Effector memory CD4-positive, alpha-beta T cell (primary cell): ENCODE measurements around the gene MCEMP1.

ENCODE experiments used
- DNase-seq, 3 donors: peaks; one replicate each; pipeline ENCODE4 v3.0.0-alpha.2; 2020
- H3K27ac ChIP-seq: 2 replicates; pipeline ENCODE4 v1.7.0; 2013; ENCODE audit warnings: mild to moderate bottlenecking, low read length, moderate library complexity; ENCODE audit not compliant: insufficient read depth, poor library complexity, severe bottlenecking
- H3K27me3 ChIP-seq: replicated peaks from 2 replicates; pipeline ENCODE4 v1.7.0; 2013; ENCODE audit warnings: mild to moderate bottlenecking, low read length; ENCODE audit not compliant: insufficient read depth, control insufficient read depth, poor library complexity, severe bottlenecking
- H3K36me3 ChIP-seq: 2 replicates; pipeline ENCODE4 v1.7.0; 2013; ENCODE audit warnings: mild to moderate bottlenecking, low read length, moderate library complexity; ENCODE audit not compliant: control insufficient read depth, insufficient read depth
- H3K4me1 ChIP-seq: 2 replicates; pipeline ENCODE4 v1.7.0; 2013; ENCODE audit warnings: low read length, mild to moderate bottlenecking; ENCODE audit not compliant: control insufficient read depth, insufficient read depth, poor library complexity, severe bottlenecking
- H3K4me3 ChIP-seq: 2 replicates; pipeline ENCODE4 v1.7.0; 2013; ENCODE audit warnings: low read length, low read depth, mild to moderate bottlenecking; ENCODE audit not compliant: insufficient read depth, poor library complexity, severe bottlenecking
- H3K9me3 ChIP-seq: 2 replicates; pipeline ENCODE4 v1.7.0; 2013; ENCODE audit warnings: mild to moderate bottlenecking, low read length, moderate library complexity; ENCODE audit not compliant: control insufficient read depth
- total RNA-seq, 3 donors: gene quantifications; one replicate each; lab custom pipeline; 2026; lab: John Stamatoyannopoulos, UW

Gene MCEMP1, protein sequence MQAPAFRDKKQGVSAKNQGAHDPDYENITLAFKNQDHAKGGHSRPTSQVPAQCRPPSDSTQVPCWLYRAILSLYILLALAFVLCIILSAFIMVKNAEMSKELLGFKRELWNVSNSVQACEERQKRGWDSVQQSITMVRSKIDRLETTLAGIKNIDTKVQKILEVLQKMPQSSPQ
- total RNA-seq: 0 reads per million in 3 donors

DNA sequence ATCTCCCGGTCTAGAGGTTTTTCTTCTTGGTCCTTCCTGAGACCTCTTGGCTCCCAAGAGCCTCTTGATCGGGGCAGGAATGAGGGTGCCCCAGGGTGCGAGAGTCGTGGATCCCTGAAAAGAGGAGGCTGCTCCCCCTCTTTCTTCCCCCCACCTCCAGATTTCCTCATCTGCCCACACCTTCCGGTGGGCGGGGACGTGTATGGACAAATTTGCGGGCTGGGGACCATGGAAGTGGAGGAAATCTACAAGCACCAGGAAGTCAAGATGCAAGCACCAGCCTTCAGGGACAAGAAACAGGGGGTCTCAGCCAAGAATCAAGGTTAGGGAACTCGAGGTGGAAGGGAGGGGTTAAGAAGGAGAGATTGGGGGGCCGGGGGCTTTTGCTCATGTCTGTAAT lies at the start of gene MCEMP1:
TSS of gene MCEMP1 (plus strand) at position 237 of the 400 bp plus-strand sequence. CDS start at position 268, 31 bp downstream.
- DNase-seq: no peak
- Histone ChIP-seq H3K4me1 (peaks cover 34% of the 10 kb centered on the region), H3K9me3 (no peaks in the 10 kb centered on the region), H3K4me3 (no peak within 1 kb of the TSS), H3K27me3 (no peaks in the 10 kb centered on the region), H3K27ac (no peak within 1 kb of the TSS), H3K36me3 (no peaks in the 10 kb centered on the region)

DNA sequence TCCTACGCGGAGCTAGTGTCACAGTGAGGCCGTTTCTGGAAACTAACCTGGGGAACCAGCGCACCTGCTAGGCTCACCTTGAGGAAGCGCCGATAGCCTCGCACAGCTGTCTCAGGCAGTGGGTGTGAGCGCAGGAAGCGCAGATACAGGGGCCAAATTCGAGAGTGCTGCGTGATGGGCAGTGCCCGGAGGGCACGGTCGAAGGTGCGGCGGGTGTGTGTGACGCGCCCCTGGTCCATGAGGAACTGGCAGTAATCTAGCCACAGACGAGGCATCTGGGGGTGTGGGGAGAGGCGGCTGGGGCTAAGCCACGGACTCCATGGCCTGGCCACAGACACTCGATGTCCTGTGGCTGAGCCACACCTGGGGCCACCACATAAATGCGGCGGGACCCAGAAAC lies 49.7 kb upstream of the MCEMP1 start:
- DNase-seq: no peak
- Histone ChIP-seq H3K27ac (no peak overlapping the region), H3K36me3 (peaks cover 43% of the 10 kb centered on the region), H3K4me3 (no peak overlapping the region), H3K27me3 (no peaks in the 10 kb centered on the region), H3K9me3 (no peaks in the 10 kb centered on the region), H3K4me1 (peaks cover 25% of the 10 kb centered on the region)

DNA sequence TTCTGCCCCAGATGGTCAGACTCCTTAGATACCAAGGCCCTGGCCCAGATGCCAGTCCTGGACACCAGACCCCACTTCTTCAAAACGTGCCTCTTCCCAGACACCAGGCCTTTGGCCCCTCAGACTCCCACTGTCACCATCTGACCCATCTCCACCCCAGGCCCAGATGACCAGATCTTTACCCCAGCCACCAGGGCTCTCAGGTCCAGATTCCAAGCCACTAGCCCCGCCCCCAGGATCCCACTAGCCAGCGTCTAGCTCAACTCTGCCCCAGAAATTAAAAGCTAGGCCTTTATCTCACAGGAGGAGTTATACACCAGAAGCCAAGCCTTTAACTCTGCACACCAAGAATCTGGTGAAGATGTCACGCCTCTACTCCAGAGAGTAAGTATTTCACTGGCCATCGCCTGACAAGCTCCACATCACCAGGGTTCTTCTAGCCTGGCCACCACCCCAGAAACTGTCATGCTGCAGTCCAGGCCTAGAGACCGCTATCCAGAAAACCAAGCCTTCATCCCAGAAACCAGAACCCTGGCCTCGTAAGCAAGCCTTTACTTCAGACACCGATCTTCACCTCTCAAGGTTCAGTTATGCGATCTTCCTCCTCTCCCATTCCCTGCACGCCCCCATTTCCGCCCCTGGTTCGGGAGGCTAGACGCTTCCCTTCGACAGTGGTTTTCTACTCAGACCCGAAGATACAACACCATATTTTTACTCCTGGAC lies 48.1 kb upstream of the MCEMP1 start:
- Histone ChIP-seq H3K27ac (peak overlapping the region; percentile 93), H3K9me3 (no peaks in the 10 kb centered on the region), H3K4me3 (peak overlapping the region; percentile 98), H3K36me3 (peaks cover 32% of the 10 kb centered on the region), H3K27me3 (no peaks in the 10 kb centered on the region), H3K4me1 (peaks cover 25% of the 10 kb centered on the region)
- DNase-seq: no peak

DNA sequence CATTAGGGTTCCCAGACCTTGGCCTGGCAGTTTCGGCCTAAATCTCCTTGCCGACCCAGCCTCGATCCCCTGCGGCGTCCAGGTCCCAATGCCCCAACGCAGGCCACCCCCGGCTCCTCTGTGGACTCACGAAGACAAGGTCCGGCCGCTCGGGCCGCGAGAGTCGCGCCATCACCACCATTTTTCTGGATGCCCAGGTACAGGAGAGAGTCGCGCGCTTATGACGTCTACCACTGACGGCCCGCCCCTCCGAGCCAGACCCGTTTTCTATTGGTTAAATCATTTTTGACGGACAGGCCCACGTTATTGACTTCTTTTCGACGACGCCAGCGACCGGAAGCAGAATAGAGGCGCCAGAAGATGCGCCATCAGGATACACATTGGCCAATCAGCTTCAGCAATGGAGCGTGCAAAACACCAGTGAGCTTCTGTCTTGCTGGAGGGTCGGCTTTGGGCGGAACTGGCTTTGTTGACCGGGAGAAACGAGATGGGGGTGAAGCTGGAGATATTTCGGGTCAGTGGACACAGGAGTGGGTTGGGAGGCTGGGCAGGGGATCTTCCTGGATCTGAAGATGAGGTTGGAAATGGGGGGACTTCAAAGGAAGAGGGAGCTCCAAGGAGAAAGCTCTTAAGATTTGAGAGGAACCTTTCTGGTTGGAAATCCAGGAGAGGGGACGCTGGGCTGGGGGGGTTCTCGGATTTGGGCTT lies 47.4 kb upstream of the MCEMP1 start, which contains the start of the genes PET100 and XAB2:
TSS of gene PET100 (plus strand) at position 447 of the 708 bp plus-strand sequence. CDS start at position 488, 41 bp downstream.
TSS of gene XAB2 (minus strand) at position 199 of the 708 bp plus-strand sequence. CDS start at position 181, 18 bp downstream.
- Histone ChIP-seq H3K4me3 (peak within 1 kb of the TSS; percentile 98), H3K36me3 (peaks cover 25% of the 10 kb centered on the region), H3K9me3 (no peaks in the 10 kb centered on the region), H3K27ac (peak within 1 kb of the TSS; percentile 93), H3K27me3 (no peaks in the 10 kb centered on the region), H3K4me1 (peaks cover 25% of the 10 kb centered on the region)
- peak; percentile 92 to 95 (median 93) for DNase-seq

DNA sequence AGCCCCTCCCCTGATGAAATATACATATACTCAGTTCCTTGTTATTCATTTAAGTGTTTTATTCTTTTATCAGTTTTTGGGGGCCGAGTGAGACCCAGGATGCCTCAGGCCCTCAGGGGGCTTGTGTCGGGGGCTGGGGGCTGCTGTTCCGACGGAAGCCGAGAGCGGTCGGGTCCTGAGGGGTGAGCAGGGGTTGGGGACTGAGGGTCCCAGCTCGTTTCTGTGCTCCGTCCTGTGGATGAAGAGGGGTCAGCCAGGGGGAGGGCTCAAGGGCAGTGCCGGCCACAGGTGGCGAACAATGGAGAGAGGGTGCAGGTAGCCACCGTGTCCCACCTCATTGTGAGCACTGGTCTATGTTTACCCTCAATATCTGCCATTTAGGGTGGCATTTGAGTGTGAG lies 45.3 kb upstream of the MCEMP1 start:
- Histone ChIP-seq H3K4me3 (no peak overlapping the region), H3K36me3 (peaks cover 7% of the 10 kb centered on the region), H3K4me1 (peaks cover 29% of the 10 kb centered on the region), H3K9me3 (no peaks in the 10 kb centered on the region), H3K27ac (no peak overlapping the region), H3K27me3 (no peaks in the 10 kb centered on the region)
- DNase-seq: no peak

DNA sequence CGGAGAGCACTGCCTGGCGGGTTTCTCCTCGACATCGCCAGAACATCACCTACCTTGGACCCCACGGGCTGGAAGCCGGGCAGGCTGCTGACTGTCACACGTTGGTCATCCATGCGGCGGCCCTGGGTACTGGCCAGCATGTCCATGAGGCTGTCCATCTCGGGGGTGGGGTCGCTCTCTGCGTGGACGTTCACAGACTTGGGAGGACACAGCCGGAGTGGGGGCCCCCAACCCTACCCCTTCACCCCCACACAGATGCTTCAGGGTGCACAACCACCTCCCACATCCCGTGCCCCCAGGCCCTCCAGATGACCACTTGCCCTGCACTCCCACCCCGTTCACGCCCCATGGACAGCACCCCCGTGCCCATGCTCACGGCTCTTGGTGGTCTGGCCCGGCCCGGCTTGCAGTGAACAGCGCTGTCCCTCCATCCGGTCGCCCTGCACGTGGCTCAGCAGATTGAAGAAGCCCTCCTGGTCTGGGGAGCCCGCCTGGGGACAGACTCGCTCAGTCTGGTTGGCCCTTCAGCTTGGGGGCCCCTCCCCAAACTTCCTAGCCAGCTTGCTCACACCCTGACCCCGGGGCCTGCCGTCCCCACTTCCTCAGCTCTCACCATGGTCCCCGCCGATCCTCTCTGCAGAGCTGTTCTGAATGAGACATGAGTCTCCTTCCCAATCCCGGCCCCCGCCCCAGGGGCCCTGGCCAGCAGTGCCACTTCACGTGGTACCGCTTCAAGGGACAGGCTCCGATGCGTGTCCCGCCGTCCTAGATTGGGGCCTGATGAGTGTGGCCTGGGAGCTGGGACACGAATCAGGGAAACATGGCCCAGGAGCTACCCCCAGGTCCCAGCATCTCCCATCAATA lies 44.3 kb upstream of the MCEMP1 start:
- Histone ChIP-seq H3K27me3 (no peaks in the 10 kb centered on the region), H3K4me1 (peaks cover 29% of the 10 kb centered on the region), H3K36me3 (peaks cover 7% of the 10 kb centered on the region), H3K27ac (no peak overlapping the region), H3K9me3 (no peaks in the 10 kb centered on the region), H3K4me3 (no peak overlapping the region)
- DNase-seq: no peak

DNA sequence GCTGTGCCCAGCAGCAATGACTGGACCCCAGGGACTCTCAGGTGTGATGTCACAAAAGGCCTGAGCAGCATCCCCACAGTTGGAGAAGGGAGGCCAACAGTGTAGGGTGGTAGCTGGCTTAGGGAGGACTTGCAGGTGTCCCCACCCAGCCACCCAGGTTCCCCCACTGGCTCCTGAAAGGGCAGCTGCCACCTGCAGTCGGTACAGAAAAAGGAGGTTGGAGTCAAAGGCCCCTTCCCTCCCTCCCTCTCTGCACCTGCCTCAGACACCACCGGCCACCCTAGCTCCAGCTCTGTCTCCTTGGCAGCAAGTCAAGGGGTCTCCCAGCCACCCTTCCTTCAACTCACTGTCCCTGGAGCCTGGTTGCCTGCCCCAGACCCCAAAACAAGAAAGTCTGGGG lies 43.2 kb upstream of the MCEMP1 start, which contains the start of gene PCP2:
TSS of gene PCP2 (minus strand) at position 22 of the 400 bp plus-strand sequence. CDS start 262 bp downstream, outside the sequence.
- H3K4me1 ChIP-seq: peaks cover 27% of the 10 kb centered on the region
- H3K27ac ChIP-seq: no peak within 1 kb of the TSS
- no peak for DNase-seq
- H3K9me3 ChIP-seq: no peaks in the 10 kb centered on the region
- H3K4me3 ChIP-seq: no peak within 1 kb of the TSS
- H3K27me3 ChIP-seq: no peaks in the 10 kb centered on the region
- peaks cover 7% of the 10 kb centered on the region for H3K36me3 ChIP-seq

DNA sequence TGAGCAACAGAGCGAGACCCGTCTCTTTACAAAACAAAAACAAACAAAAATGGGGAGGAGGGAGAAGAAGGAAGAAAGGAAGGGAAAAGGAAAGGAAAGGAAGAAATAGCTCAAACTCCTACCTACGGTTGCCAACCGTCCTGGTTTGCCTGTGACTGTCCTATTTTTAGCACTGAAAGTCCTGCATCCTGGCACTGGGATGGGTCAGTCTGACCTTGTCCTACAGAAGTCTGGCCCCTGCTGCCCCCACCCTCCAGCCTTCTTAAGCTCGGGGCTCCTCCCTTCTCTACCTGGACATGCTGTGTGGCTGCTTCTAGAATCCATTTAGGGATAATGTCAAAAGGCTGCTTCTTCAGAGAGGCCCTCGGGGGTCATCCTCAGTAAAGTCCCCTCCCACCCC lies 41.2 kb upstream of the MCEMP1 start:
- H3K36me3 ChIP-seq: peaks cover 10% of the 10 kb centered on the region
- H3K27ac ChIP-seq: no peak overlapping the region
- H3K27me3 ChIP-seq: no peaks in the 10 kb centered on the region
- no peaks in the 10 kb centered on the region for H3K9me3 ChIP-seq
- no peak for DNase-seq
- H3K4me3 ChIP-seq: no peak overlapping the region
- H3K4me1 ChIP-seq: peaks cover 20% of the 10 kb centered on the region

DNA sequence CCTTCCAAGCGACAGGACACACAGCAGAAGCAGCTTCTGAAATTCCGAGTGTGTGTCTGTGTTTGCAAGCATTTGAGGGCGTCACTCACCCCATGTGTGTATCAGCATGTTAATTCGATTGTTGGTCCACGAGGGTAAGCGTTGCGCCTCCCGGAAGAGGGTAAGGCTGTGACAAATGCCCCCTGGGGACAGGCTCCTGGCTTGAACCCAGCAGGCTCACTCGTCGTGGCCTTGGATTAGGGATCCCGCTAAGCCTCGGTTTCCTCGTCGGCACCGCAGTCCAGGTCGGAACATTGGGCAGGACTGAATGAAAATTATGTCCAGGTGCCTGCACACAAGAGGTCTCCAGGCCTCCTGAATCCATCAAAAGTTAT lies 40.6 kb upstream of the MCEMP1 start:
- no peak for DNase-seq
- no peaks in the 10 kb centered on the region for H3K9me3 ChIP-seq
- H3K36me3 ChIP-seq: peaks cover 12% of the 10 kb centered on the region
- peaks cover 18% of the 10 kb centered on the region for H3K4me1 ChIP-seq
- peak overlapping the region; percentile 2 for H3K4me3 ChIP-seq
- no peaks in the 10 kb centered on the region for H3K27me3 ChIP-seq
- peak overlapping the region; percentile 81 for H3K27ac ChIP-seq
